Mesendoderm (in vitro differentiated cells): ENCODE results near the gene MAEL.

Experiments
- DNase-seq: peaks from one replicate; pipeline ENCODE4 v3.0.0; 2013
- H2AK5ac ChIP-seq: 2 replicates; pipeline ENCODE4 v1.6.1; 2013; ENCODE audit warnings: low read length, inconsistent platforms
- H2BK120ac ChIP-seq: 2 replicates; pipeline ENCODE4 v1.6.1; 2013; ENCODE audit warnings: low read depth, mild to moderate bottlenecking, low read length, moderate library complexity, mixed read lengths
- H2BK15ac ChIP-seq: replicated peaks from 2 replicates; pipeline ENCODE4 v1.6.1; 2013; ENCODE audit warnings: low read depth, mild to moderate bottlenecking, moderate library complexity
- H2BK5ac ChIP-seq: 2 replicates; pipeline ENCODE4 v1.6.1; 2013; ENCODE audit warnings: low read length, inconsistent platforms
- H3K18ac ChIP-seq: 2 replicates; pipeline ENCODE4 v1.6.1; 2013; ENCODE audit warnings: mild to moderate bottlenecking, low read length, mixed read lengths
- H3K23ac ChIP-seq: one replicate; pipeline ENCODE4 v1.6.1; 2013; ENCODE audit warnings: low read length
- H3K27ac ChIP-seq: 2 replicates; pipeline ENCODE4 v1.5.1; 2013; ENCODE audit warnings: low read depth, mild to moderate bottlenecking, inconsistent platforms, low read length, moderate library complexity
- H3K27me3 ChIP-seq: 2 replicates; pipeline ENCODE4 v1.6.1; 2013; ENCODE audit warnings: low read length, control low read depth, mild to moderate bottlenecking, inconsistent platforms; ENCODE audit not compliant: insufficient read depth, poor library complexity
- H3K36me3 ChIP-seq: 2 replicates; pipeline ENCODE4 v1.6.1; 2013; ENCODE audit warnings: low read length, inconsistent platforms; ENCODE audit not compliant: control insufficient read depth, insufficient read depth
- H3K4ac ChIP-seq: one replicate; pipeline ENCODE4 v1.6.1; 2013; ENCODE audit warnings: low read depth, mild to moderate bottlenecking, low read length, moderate library complexity
- H3K4me1 ChIP-seq: 2 replicates; pipeline ENCODE4 v1.6.1; 2013; ENCODE audit warnings: low read depth, low read length, inconsistent platforms; ENCODE audit not compliant: control insufficient read depth
- H3K4me2 ChIP-seq: 2 replicates; pipeline ENCODE4 v1.6.1; 2013; ENCODE audit warnings: low read length
- H3K4me3 ChIP-seq: 2 replicates; pipeline ENCODE4 v1.5.1; 2013; ENCODE audit warnings: mild to moderate bottlenecking, low read length
- H3K56ac ChIP-seq: one replicate; pipeline ENCODE4 v1.6.1; 2013; ENCODE audit warnings: low read length
- H3K79me1 ChIP-seq: 2 replicates; pipeline ENCODE4 v1.6.1; 2013; ENCODE audit warnings: low read length, inconsistent platforms
- H3K79me2 ChIP-seq: 2 replicates; pipeline ENCODE4 v1.6.1; 2013; ENCODE audit warnings: mild to moderate bottlenecking, low read length; ENCODE audit not compliant: control insufficient read depth, insufficient read depth
- H3K9ac ChIP-seq: 2 replicates; pipeline ENCODE4 v1.6.1; 2013; ENCODE audit warnings: low read length, inconsistent platforms
- H4K5ac ChIP-seq: one replicate; pipeline ENCODE4 v1.6.1; 2013; ENCODE audit warnings: low read length
- H4K8ac ChIP-seq: one replicate; pipeline ENCODE4 v1.6.1; 2013; ENCODE audit warnings: low read depth, mild to moderate bottlenecking, control low read depth, low read length, moderate library complexity
- WGBS: extraction: QIAGEN DNeasy Blood & Tissue Kit; methylation state at CpG from one replicate; pipeline ENCODE4 v1.1.7; 2013; ENCODE audit warnings: low lambda C conversion rate, missing lambda C conversion rate; ENCODE audit not compliant: insufficient coverage; ENCODE audit errors: extremely low coverage; 5-methylcytosine and 5-hydroxymethylcytosine counted together

MAEL gene

DNA sequence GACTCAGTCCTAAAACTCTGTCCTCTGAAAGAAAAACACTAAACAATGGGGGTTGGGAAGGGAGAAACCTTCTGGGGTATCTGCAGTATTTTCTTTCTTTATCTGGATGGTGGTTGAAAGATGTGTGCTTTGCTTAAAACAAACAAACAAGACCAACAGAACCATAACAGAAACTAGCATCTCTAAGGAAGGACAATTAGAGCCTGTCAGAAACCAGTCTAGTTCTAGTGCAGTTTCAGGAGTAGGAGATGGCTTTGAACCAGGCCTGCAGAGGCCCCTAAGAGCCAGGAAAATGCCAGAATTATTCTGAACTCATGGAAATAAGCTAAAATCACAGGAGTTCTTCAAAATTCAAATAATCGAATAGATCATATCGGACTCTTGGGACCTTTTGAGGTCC, 32.2 kb upstream of the MAEL start:
- Histone ChIP-seq H3K56ac (no peak overlapping the region), H3K79me2 (no peaks in the 10 kb centered on the region), H2BK120ac (no peak overlapping the region), H2BK15ac (no peak overlapping the region), H4K8ac (no peak overlapping the region), H3K4me1 (no peaks in the 10 kb centered on the region), H3K4me2 (no peak overlapping the region), H3K27ac (no peak overlapping the region), H4K5ac (no peak overlapping the region), H3K18ac (no peak overlapping the region), H3K4me3 (no peak overlapping the region), H2BK5ac (no peak overlapping the region), H3K79me1 (no peaks in the 10 kb centered on the region), H3K9ac (no peak overlapping the region), H3K36me3 (no peaks in the 10 kb centered on the region), H3K4ac (no peak overlapping the region), H3K27me3 (no peaks in the 10 kb centered on the region), H3K23ac (no peak overlapping the region), H2AK5ac (no peak overlapping the region)
- no peak for DNase-seq
- WGBS, result no CpG with 5 or more reads among the region's 2 CpGs

DNA sequence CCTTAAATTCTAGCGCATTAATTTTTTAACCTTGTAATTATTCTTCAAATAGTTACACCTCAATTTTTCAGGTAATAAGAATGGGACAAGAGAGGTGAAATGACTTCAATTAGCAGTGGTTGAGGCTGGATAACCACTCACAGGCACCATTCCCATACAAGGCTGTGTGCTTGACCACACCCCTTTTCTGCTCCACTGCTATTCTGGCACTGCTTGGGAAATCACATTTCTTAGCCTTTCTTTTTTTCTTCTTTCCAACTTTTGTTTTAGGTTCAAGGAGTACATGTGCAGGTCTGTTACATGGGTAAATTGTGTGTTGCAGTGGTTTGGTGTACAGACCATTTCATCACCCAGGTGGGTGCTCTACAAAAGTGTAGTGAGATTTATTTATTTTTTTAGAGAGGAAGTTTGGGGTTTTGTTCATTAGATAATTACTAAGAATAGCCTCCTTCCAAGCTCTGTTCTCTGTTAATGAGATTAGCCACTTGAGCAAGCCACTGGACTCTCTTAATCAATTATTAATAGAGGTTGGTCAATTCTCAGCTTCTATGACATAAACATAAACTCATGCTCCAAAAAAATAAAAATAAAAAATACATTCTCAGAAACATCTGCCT, 28.1 kb upstream of the MAEL start:
- H3K4me2 ChIP-seq, result no peak overlapping the region
- no peak overlapping the region for H2AK5ac ChIP-seq
- no peaks in the 10 kb centered on the region for H3K79me2 ChIP-seq
- H3K36me3 ChIP-seq, result no peaks in the 10 kb centered on the region
- H4K8ac ChIP-seq, result no peak overlapping the region
- H3K56ac ChIP-seq, result no peak overlapping the region
- no peak overlapping the region for H4K5ac ChIP-seq
- H3K4me1 ChIP-seq, result no peaks in the 10 kb centered on the region
- H3K27me3 ChIP-seq, result no peaks in the 10 kb centered on the region
- H3K18ac ChIP-seq, result no peak overlapping the region
- H3K79me1 ChIP-seq, result no peaks in the 10 kb centered on the region
- no peak overlapping the region for H3K4ac ChIP-seq
- H2BK120ac ChIP-seq, result no peak overlapping the region
- no peak for DNase-seq
- no peak overlapping the region for H3K4me3 ChIP-seq
- no peak overlapping the region for H2BK5ac ChIP-seq
- H3K9ac ChIP-seq, result no peak overlapping the region
- H2BK15ac ChIP-seq, result no peak overlapping the region
- WGBS, result no CpG with 5 or more reads among the region's 1 CpG
- H3K23ac ChIP-seq, result no peak overlapping the region
- H3K27ac ChIP-seq, result no peak overlapping the region

DNA sequence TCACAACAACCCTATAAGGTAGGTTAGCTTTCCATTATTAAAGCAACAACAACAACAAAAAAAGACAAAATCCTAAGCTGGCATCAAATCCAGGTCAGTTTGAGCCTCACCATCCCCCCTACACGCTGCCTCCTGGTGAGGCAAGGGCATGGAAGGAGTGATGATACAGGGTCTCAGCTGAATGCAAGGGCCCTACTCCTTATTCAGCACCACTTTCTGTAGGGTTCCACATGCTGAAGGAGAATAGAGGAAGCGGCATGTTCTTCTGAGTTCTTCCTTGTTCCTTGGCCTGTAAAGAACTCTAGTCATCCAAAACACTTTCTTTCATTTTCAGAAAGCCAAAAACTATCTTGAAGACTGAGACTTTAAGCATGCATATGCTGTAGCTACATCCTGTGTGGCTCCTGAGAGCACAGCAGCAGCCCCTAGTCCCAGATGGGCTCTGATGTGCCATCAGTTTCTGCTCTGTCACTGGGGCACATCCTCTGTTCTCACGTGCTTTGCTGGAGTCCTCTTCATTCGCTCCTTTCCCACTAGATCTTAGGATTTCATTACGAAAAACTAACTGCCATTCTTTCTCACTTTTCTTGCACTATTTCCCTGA, 19.9 kb upstream of the MAEL start:
- Histone ChIP-seq H2BK5ac (no peak overlapping the region), H4K5ac (no peak overlapping the region), H3K4me2 (no peak overlapping the region), H3K18ac (no peak overlapping the region), H2BK15ac (no peak overlapping the region), H3K4me3 (no peak overlapping the region), H3K56ac (no peak overlapping the region), H3K79me1 (no peaks in the 10 kb centered on the region), H3K23ac (no peak overlapping the region), H3K79me2 (no peaks in the 10 kb centered on the region), H3K27ac (no peak overlapping the region), H3K4me1 (no peaks in the 10 kb centered on the region), H4K8ac (no peak overlapping the region), H3K27me3 (peaks cover 7% of the 10 kb centered on the region), H3K9ac (no peak overlapping the region), H2AK5ac (no peak overlapping the region), H3K36me3 (no peaks in the 10 kb centered on the region), H2BK120ac (no peak overlapping the region), H3K4ac (no peak overlapping the region)
- no CpG with 5 or more reads among the region's 5 CpGs for WGBS
- DNase-seq, result no peak

DNA sequence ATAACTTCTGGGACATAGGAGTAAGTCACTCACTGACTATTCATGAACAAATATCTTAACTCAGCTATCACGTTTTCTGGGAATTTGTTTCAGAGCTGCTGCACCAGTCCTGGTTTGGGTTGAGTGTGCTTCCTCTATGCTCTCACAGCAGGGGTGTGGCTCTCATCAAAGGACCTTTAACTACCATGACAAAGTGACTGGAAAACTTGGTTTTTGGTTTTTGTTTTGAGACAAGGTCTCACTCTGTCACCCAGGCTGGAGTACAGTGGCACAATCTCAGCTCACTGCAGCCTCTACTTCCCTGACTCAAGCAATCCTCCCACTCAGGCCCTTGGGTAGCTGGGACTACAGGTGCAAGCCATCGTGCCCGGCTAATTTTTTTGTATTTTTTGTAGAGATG, 17.8 kb upstream of the MAEL start:
- no peak overlapping the region for H2AK5ac ChIP-seq
- H4K5ac ChIP-seq, result no peak overlapping the region
- no peaks in the 10 kb centered on the region for H3K79me1 ChIP-seq
- WGBS, result no CpG with 5 or more reads among the region's 3 CpGs
- no peak overlapping the region for H3K4me3 ChIP-seq
- DNase-seq, result no peak
- H2BK5ac ChIP-seq, result no peak overlapping the region
- H3K23ac ChIP-seq, result no peak overlapping the region
- H3K27me3 ChIP-seq, result peaks cover 23% of the 10 kb centered on the region
- H3K4me2 ChIP-seq, result no peak overlapping the region
- no peak overlapping the region for H3K18ac ChIP-seq
- no peak overlapping the region for H3K56ac ChIP-seq
- H3K9ac ChIP-seq, result no peak overlapping the region
- no peak overlapping the region for H3K4ac ChIP-seq
- no peak overlapping the region for H2BK120ac ChIP-seq
- H3K36me3 ChIP-seq, result no peaks in the 10 kb centered on the region
- H3K79me2 ChIP-seq, result no peaks in the 10 kb centered on the region
- no peak overlapping the region for H3K27ac ChIP-seq
- no peak overlapping the region for H4K8ac ChIP-seq
- H2BK15ac ChIP-seq, result no peak overlapping the region
- H3K4me1 ChIP-seq, result no peaks in the 10 kb centered on the region

DNA sequence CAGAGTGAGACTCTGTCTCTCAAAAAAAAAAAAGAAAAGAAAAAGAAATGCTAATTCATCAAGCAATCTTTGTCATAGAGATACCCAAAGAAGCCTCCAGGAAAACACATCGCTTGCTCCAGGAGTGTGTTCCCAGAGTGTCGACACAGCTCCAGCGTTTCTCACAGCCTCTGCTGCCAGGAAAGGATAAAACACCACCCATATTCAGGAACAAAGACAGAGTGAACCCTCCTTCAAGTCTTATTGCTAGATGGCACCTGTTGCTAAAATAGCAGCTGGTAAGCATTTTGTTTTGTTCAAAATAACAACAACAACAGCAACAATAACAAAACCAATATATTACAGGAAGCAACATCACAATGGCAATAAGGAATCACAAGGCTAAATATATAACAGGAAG, 16.9 kb upstream of the MAEL start:
- Histone ChIP-seq H2BK120ac (no peak overlapping the region), H3K27me3 (peaks cover 31% of the 10 kb centered on the region)

DNA sequence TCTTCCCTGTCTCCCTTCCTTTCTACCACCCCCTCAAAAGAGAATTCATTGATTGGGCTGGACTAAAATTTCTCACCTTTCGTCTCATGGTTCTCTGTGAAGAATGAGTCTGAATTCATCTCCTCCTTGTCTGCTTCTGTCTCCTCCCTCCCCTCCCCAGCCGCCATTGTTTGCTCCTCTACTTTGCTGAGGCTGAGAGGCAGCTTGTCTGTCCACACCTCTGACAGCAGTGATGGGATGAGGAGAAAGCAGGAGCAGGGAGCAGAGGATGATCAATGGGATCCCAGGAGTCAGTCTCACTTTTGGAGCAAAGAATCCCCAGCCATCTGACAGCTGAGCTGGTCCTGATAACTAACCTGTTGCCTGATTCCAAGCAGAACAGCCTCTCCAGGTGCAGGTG, 16.3 kb upstream of the MAEL start:
- no peak overlapping the region for H4K5ac ChIP-seq
- H3K4me2 ChIP-seq, result no peak overlapping the region
- no peak overlapping the region for H2BK120ac ChIP-seq
- H3K36me3 ChIP-seq, result no peaks in the 10 kb centered on the region
- H2BK15ac ChIP-seq, result no peak overlapping the region
- no peaks in the 10 kb centered on the region for H3K4me1 ChIP-seq
- DNase-seq, result no peak
- no peak overlapping the region for H2AK5ac ChIP-seq
- no peak overlapping the region for H3K9ac ChIP-seq
- H3K56ac ChIP-seq, result no peak overlapping the region
- H3K79me2 ChIP-seq, result no peaks in the 10 kb centered on the region
- no CpG with 5 or more reads among the region's 2 CpGs for WGBS
- no peak overlapping the region for H3K23ac ChIP-seq
- peaks cover 34% of the 10 kb centered on the region for H3K27me3 ChIP-seq
- H3K18ac ChIP-seq, result no peak overlapping the region
- H3K79me1 ChIP-seq, result no peaks in the 10 kb centered on the region
- H3K4me3 ChIP-seq, result no peak overlapping the region
- H3K27ac ChIP-seq, result no peak overlapping the region
- H2BK5ac ChIP-seq, result no peak overlapping the region
- no peak overlapping the region for H3K4ac ChIP-seq
- no peak overlapping the region for H4K8ac ChIP-seq

More for the DNA sequence above, 16.9 kb upstream of the MAEL start:
- H3K9ac ChIP-seq, result no peak overlapping the region
- H2BK15ac ChIP-seq, result no peak overlapping the region
- no peak overlapping the region for H3K23ac ChIP-seq
- DNase-seq, result no peak
- H3K79me2 ChIP-seq, result no peaks in the 10 kb centered on the region
- no peak overlapping the region for H4K5ac ChIP-seq
- no peak overlapping the region for H2AK5ac ChIP-seq
- H3K36me3 ChIP-seq, result no peaks in the 10 kb centered on the region
- H3K79me1 ChIP-seq, result no peaks in the 10 kb centered on the region
- no peak overlapping the region for H2BK5ac ChIP-seq
- H3K56ac ChIP-seq, result no peak overlapping the region
- no peak overlapping the region for H3K27ac ChIP-seq
- H3K4ac ChIP-seq, result no peak overlapping the region
- H3K4me1 ChIP-seq, result no peaks in the 10 kb centered on the region
- H4K8ac ChIP-seq, result no peak overlapping the region
- H3K4me3 ChIP-seq, result no peak overlapping the region
- H3K18ac ChIP-seq, result no peak overlapping the region
- no CpG with 5 or more reads among the region's 3 CpGs for WGBS
- no peak overlapping the region for H3K4me2 ChIP-seq
